Measurements from ENCODE around the gene DCAF6. TPM values are rescaled to one million over a fixed set of nuclear protein-coding genes. Genes with fewer than 3 reads are reported as not detected.

DCAF6 gene
- total RNA-seq, 2 experiments from 2014 or later = 21.2 to 25.0 TPM

DNA sequence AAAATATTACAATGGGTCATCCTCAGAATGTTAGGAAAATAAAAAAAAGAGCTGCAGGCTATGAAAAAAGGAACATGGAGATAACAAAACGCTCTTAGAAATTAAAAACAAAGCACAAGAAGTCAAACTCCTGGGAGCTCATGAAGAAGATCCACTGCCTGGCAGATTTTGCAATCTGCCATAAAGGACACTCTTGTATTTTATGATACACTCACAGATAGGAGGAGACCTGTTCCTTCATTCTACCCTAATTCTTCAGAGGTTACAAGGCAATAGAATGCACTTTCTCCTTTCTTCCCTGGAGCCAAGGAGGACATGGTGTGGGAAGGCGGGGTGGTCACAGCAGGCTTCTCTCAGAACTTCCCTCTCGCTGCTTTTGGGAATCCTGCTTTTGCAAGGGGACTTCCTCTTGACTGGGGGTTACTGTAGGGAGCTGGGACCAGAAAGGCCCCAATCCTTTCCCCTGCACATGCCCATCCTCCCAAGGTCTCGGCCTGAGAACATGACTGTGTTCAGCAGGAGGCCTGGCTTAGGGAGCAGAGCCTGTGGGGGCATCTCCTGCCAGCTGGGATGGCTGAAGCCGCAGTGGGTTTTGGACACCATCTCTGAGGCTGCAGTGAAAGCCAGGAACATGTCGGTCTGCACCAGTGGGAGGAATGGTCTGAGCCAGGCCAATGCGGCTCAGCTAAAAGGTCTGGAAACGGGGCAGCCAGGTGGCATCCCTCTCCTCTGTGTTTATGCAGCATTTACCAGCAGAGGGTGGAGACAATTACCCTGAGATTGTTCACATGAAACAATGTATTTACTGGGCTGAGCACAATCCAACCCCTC, 155.5 kb downstream of the DCAF6 start:
- Mint-ChIP-seq H3K36me3 (no peaks in the 10 kb centered on the region), H3K27me3 (no peaks in the 10 kb centered on the region), H3K9me3 (no peaks in the 10 kb centered on the region), H3K27ac (no peak overlapping the region), H3K4me3 (no peak overlapping the region), H3K4me1 (ENCODE audit: low read depth) (no peaks in the 10 kb centered on the region)
- no peak for DNase-seq
- intact Hi-C loops (cut with micrococcal nuclease) = no loop called here
- ChIA-PET CTCF (interaction anchor here (4.2 kb wide), 1 partner anchor 9 kb away, joined by 28 read pairs; no protein-coding TSS in a partner anchor), POLR2A (no interaction called here)

DNA sequence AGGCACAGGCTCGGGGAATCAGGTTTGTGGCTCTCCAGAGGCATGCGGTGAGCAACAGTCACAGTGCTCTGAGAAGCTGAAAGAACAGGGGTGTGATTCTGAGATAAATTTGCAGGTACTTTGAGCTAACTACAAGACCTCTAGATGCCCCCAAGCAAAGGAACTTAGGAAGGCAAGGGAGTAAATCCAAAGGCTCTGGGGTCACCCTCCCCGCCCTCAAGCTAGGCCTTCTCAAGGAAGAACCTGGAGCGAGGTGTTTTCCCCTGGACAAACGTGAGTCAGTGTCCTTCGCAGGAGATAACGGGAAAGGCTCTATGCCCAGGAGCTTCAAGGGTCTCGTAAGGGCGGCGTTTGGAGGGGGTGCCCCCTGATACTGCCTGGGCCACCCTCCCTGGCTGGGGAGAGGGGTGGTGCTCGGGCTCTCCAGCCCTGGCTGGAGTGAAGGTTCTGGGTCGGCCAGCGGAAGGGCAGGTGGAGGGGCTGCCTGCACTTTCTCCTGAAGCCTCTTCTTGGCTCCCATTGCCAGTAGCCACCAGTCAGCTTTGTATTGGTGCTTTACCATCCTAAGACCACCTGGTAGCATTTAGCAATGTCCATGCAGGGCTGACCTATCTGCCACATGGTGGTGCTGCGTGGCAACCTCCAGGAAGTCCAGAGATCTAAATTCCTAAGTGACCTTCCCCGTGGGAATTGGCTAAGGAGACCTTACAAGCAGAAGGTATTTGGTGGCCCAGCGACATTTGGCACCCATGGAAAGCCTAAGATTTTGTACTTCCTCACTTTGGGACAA, 156.3 kb downstream of the DCAF6 start:
- no peaks in the 10 kb centered on the region for H3K36me3 Mint-ChIP-seq
- H3K9me3 Mint-ChIP-seq = no peaks in the 10 kb centered on the region
- no peak overlapping the region for H3K4me3 Mint-ChIP-seq
- intact Hi-C loops (cut with micrococcal nuclease) = no loop called here
- no peak for DNase-seq
- no peaks in the 10 kb centered on the region for H3K4me1 Mint-ChIP-seq (ENCODE audit: low read depth)
- H3K27me3 Mint-ChIP-seq = no peaks in the 10 kb centered on the region
- POLR2A ChIA-PET = no interaction called here
- H3K27ac Mint-ChIP-seq = no peak overlapping the region
- CTCF ChIA-PET = interaction anchor here (4.2 kb wide), 1 partner anchor 10 kb away, joined by 28 read pairs; no protein-coding TSS in a partner anchor

DNA sequence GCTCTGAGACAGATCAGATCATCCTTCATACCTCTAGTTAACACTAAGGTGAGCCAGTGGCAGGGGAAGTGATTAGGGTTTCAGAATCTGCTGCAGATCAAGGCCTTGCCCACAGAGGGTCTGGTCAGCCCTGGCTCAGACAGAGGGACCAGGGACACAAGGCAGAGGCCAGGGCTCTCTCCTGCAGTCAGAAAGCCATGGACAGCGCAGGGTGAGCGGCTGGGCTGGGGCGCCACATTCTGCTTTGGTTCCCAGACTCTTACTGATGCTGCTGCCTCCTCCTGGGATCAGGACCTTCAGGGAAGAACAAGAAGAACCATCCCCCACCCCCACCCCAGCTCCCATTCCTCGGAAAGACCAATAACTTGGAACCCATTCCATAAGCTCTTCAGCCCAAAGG, 157.1 kb downstream of the DCAF6 start:
- no peak overlapping the region for H3K27ac Mint-ChIP-seq
- H3K27me3 Mint-ChIP-seq = no peaks in the 10 kb centered on the region
- POLR2A ChIA-PET = no interaction called here
- no peak for DNase-seq
- no peak overlapping the region for H3K4me3 Mint-ChIP-seq
- no peaks in the 10 kb centered on the region for H3K9me3 Mint-ChIP-seq
- intact Hi-C loops (cut with micrococcal nuclease) = no loop called here
- H3K4me1 Mint-ChIP-seq (ENCODE audit: low read depth) = no peaks in the 10 kb centered on the region
- no peaks in the 10 kb centered on the region for H3K36me3 Mint-ChIP-seq
- CTCF ChIA-PET = interaction anchor here (0.6 to 4.2 kb wide), 2 partner anchors 11 to 146 kb away, joined by 3 to 28 read pairs; no protein-coding TSS in a partner anchor

DNA sequence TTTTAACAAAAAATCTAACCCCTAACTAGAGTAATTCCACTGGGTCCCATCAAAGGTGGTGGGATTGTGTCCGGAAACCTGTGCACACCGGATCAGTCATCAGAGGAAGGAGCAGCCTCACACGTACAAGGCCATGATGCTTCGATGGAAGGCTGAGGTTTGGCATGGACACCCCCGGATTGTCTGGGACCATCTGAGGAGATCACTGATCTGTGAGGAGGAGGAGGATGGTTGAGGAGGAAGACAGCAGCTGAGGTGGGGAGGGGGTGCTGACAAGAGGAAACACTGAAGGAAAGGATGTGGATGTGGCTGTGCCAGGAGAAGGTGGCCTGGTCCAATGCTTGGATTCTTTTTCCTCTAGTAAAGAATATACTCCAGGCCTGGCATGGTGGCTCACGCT, 159.0 kb downstream of the DCAF6 start:
- ChIA-PET CTCF (interaction anchor here (0.8 to 2.3 kb wide), 3 partner anchors 11 to 16 kb away, joined by 3 to 10 read pairs (median 3); no protein-coding TSS in a partner anchor), POLR2A (no interaction called here)
- Mint-ChIP-seq H3K36me3 (no peaks in the 10 kb centered on the region), H3K27me3 (no peaks in the 10 kb centered on the region), H3K4me3 (no peak overlapping the region), H3K9me3 (no peaks in the 10 kb centered on the region), H3K27ac (no peak overlapping the region), H3K4me1 (ENCODE audit: low read depth) (no peaks in the 10 kb centered on the region)
- DNase-seq = no peak
- intact Hi-C loops (cut with micrococcal nuclease) = no loop called here

DNA sequence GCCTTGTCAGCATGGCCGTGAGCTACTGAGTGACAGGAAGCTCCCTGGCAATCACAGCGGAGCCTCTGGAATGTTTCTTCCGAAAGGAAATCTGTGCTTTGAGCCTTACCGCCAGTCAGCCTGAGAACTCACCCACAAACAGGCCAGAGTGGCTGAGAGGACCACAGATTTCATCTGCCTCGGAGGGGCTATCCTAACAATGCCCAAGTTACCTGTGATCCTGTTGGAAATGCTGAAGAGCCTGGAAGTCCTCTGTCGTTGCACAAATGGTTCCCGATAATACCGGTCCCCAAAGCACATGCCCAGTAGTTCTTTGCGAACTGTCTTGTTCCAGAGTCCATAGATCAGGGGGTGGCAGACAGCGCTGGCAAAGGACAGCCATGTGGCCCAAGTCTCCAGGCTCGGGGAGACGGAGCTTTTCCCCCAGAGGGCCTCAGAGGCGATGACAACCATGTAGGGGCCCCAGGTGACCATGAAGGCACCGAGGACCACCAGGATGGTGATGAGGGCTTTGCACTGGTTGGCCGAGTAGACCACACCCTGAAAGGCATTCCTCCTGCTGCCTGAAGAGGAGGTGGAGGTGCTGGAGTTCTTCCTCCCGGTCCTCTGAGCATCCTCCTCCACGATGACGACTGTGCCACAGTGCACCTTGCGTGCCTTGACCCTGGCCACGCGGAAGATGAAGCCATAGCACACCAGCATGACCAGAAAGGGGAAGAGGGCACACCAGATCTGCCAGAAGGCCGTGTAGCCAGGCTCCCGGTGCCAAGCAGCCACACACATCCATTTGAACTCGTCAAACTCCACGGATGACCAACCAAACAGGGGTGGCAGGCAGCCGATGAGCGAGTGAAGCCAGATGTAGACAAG, 160.0 kb downstream of the DCAF6 start:
- intact Hi-C loops (cut with micrococcal nuclease) = no loop called here
- H3K9me3 Mint-ChIP-seq = no peaks in the 10 kb centered on the region
- H3K36me3 Mint-ChIP-seq = no peaks in the 10 kb centered on the region
- no peak overlapping the region for H3K27ac Mint-ChIP-seq
- H3K27me3 Mint-ChIP-seq = no peaks in the 10 kb centered on the region
- ChIA-PET POLR2A (no interaction called here), CTCF (interaction anchor here (0.9 to 2.3 kb wide), 3 partner anchors 11 to 14 kb away, joined by 3 to 10 read pairs (median 3); no protein-coding TSS in a partner anchor)
- no peaks in the 10 kb centered on the region for H3K4me1 Mint-ChIP-seq (ENCODE audit: low read depth)
- H3K4me3 Mint-ChIP-seq = no peak overlapping the region
- no peak for DNase-seq

DNA sequence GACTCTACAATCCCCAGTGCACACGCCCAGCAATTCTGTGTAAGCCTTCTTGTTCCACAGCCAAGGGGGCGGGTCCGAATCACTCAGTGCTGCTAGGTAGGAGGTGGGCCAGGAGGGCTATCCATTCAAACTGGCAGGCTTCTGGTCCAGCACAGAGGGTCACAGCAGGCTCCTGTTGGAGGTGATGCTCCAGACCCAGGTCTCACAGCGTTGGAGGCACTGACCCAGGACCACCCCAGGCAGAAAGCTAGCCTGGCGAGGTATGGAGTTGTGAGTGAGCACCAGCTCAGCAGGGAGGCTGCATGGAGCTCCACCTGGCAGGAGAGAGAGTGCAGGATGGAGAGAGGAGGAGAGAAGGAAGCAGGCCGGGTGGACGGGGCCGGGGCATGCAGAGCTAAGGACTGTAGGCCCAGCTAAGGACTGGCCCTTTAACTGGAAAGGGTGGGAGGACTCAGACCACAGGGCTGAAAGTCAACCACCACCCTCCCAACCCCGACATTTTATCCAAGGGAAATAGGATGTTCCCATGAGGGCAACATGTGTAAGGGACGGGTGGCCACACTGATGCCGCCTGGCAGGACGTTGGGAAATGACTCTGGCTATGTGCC, 161.5 kb downstream of the DCAF6 start:
- Mint-ChIP-seq H3K27ac (no peak overlapping the region), H3K4me1 (ENCODE audit: low read depth) (no peaks in the 10 kb centered on the region), H3K36me3 (no peaks in the 10 kb centered on the region), H3K9me3 (no peaks in the 10 kb centered on the region), H3K27me3 (peaks cover under 1% of the 10 kb centered on the region), H3K4me3 (no peak overlapping the region)
- DNase-seq = no peak
- intact Hi-C loops (cut with micrococcal nuclease) = no loop called here
- ChIA-PET CTCF (no interaction called here), POLR2A (no interaction called here)

DNA sequence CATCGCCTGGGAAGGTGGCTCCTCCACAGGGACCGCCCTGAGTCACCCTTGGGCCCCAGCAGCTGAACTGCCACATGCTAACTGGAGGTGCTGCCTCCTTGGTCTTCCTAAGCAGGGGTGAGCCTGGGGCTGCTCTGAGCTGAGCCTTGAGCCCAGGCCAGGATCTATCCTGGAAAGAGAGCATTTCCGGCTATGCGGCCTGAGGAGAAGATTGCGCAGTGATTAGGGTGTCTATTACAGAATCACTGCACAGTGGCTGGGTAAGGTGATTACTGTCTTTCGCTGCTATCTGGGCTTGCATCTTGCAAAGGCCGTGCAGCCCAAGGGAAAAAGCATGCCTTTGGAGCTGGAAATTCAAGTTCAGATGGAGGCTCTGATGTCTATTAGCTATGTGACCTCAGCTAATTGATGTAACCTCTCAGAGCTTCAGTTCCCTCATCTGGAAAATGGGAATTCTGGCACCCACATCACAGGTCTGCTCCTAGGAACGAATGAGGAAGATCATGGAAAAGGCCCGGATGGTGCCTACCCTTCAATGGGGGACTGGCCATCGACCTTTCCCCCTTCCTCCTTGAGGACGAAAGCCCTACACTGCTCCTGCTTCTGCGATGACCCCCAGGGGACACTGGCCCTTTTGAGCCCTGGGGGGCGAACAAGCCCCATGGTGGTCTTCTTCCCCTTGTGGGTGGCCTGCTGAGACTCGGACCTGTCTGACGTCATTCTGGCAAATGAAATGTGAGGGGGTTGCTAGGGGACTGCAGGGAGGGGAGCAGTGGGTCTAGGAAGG, 162.2 kb downstream of the DCAF6 start:
- Mint-ChIP-seq H3K36me3 (no peaks in the 10 kb centered on the region), H3K4me3 (no peak overlapping the region), H3K9me3 (no peaks in the 10 kb centered on the region), H3K4me1 (ENCODE audit: low read depth) (no peaks in the 10 kb centered on the region), H3K27me3 (peaks cover 3% of the 10 kb centered on the region), H3K27ac (no peak overlapping the region)
- ChIA-PET CTCF (no interaction called here), POLR2A (no interaction called here)
- intact Hi-C loops (cut with micrococcal nuclease) = no loop called here
- no peak for DNase-seq

DNA sequence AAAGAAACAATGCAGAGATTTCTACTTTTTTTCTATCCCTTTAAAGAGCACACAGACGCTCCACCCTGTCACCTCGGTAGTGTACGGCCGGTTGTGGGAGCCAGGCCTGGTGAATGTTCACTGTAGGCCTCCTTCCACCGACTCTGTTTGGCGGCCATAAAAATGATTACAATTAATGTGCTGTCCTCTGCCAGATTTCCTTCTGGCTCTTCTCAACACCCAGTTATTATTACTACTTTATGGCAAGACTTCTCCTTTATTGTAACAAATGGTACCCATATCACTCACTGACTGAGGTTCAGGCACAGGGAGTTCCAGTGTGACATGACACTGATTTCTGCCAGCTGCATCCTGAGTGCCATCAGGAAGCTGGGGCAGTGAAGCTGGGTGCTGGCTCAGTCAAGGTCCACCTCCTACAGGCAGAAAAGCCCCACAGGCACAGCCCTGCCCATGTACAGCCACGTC, 162.9 kb downstream of the DCAF6 start:
- no peaks in the 10 kb centered on the region for H3K4me1 Mint-ChIP-seq (ENCODE audit: low read depth)
- no peaks in the 10 kb centered on the region for H3K36me3 Mint-ChIP-seq
- peaks cover 3% of the 10 kb centered on the region for H3K27me3 Mint-ChIP-seq
- DNase-seq = no peak
- ChIA-PET POLR2A (no interaction called here), CTCF (no interaction called here)
- no peak overlapping the region for H3K4me3 Mint-ChIP-seq
- intact Hi-C loops (cut with micrococcal nuclease) = no loop called here
- no peak overlapping the region for H3K27ac Mint-ChIP-seq
- H3K9me3 Mint-ChIP-seq = no peaks in the 10 kb centered on the region

DNA sequence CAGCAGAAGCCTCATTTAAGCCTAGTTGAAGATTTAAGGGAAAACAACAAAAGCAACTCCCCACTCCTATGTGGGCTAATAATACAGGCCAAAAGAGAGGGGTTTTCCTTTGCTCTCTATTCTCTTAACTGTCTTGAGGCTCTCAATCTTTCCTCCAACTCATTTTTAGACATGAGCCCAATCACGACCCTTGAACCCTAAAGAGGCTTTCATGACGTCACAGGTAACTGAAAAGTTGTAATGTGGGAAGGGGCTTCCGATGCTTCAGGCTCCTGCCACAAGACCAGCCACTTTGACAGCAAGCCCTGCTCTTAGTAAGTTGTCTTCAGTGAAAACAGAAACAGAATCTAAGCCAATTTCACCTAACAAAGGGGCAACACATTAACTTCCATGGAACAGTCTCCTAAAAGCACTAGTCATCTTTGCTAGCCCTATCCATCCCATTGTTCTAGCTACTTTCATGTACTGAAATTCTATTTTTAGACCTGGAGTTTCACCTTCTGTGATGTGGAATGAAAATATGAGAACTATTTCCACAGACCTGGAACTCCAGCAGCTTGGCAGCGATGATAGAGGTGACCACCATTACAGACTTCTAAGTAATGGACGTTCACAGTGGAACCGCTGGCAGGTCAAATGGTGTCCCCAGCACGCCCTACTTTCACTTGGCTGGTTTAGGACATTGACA, 164.0 kb downstream of the DCAF6 start:
- DNase-seq = no peak
- Mint-ChIP-seq H3K36me3 (no peaks in the 10 kb centered on the region), H3K27ac (no peak overlapping the region), H3K4me3 (no peak overlapping the region), H3K4me1 (ENCODE audit: low read depth) (no peaks in the 10 kb centered on the region), H3K27me3 (peaks cover 3% of the 10 kb centered on the region), H3K9me3 (no peaks in the 10 kb centered on the region)
- CTCF ChIA-PET = interaction anchor here (1.1 kb wide), 1 partner anchor 18 kb away, joined by 5 read pairs; no protein-coding TSS in a partner anchor
- POLR2A ChIA-PET = interaction anchor here (0.5 kb wide), 1 partner anchor 345 kb away, joined by 3 read pairs; no protein-coding TSS in a partner anchor
- intact Hi-C loops (cut with micrococcal nuclease) = no loop called here

DNA sequence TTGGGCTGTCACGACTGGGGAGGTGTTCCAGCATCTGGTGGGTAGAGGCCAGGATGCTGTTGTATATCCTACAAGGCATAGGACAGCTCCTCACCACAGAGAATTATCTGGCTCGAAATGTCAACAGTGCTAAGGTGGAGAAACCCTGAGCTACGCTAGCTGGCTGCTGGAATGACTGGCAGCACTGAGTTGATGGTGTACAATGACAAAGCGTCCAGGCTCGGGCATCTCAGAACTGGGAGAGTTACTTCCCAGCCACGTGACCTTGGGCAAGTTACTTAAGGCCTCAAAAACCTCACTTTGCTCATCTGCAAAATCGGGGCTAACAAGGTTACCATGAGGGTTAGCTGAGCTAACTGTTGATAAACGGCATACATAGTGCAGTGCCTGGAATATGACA, 164.9 kb downstream of the DCAF6 start:
- Mint-ChIP-seq H3K27ac (no peak overlapping the region), H3K27me3 (peaks cover 3% of the 10 kb centered on the region), H3K9me3 (no peaks in the 10 kb centered on the region), H3K36me3 (no peaks in the 10 kb centered on the region), H3K4me1 (ENCODE audit: low read depth) (no peaks in the 10 kb centered on the region), H3K4me3 (no peak overlapping the region)
- ChIA-PET CTCF (interaction anchor here (1.1 kb wide), 1 partner anchor 19 kb away, joined by 5 read pairs; no protein-coding TSS in a partner anchor), POLR2A (no interaction called here)
- intact Hi-C loops (cut with micrococcal nuclease) = no loop called here
- no peak for DNase-seq
